OCI-LY3 (cell line): ENCODE measurements around the gene SPOPL.

Experiments
- H2AFZ ChIP-seq: fragments of 200-600, 300-600 bp; shearing (Covaris generic); 2 replicates; pipeline ENCODE4 v1.6.0; 2014; ENCODE audit warnings: antibody characterized with exemption, low read depth, low read length
- H3K27ac ChIP-seq: fragments of 200-600, 300-600 bp; sonication (generic); 2 replicates; pipeline ENCODE4 v1.5.1; 2014; ENCODE audit warnings: mild to moderate bottlenecking, low read length, moderate library complexity, mixed read lengths
- H3K27me3 ChIP-seq: fragments of 200-600, 300-600 bp; sonication (generic); 2 replicates; pipeline ENCODE4 v1.6.1; 2014; ENCODE audit warnings: low read depth, low read length, mixed read lengths
- H3K36me3 ChIP-seq: fragments of 200-600, 300-600 bp; sonication (generic); replicated peaks from 2 replicates; pipeline ENCODE3; 2014; ENCODE audit warnings: low read depth, low read length, mixed read lengths
- H3K4me1 ChIP-seq: fragments of 300-600, 200-600 bp; sonication (generic); 2 replicates; pipeline ENCODE4 v1.6.1; 2014; ENCODE audit warnings: low read length, mixed read lengths
- H3K4me2 ChIP-seq: fragments of 200-600, 300-600 bp; sonication (generic); 2 replicates; pipeline ENCODE4 v1.6.1; 2014; ENCODE audit warnings: low read length, mixed read lengths
- H3K4me3 ChIP-seq: fragments of 300-600, 200-600 bp; sonication (generic); 2 replicates; pipeline ENCODE4 v1.5.1; 2014; ENCODE audit warnings: antibody characterized with exemption, mild to moderate bottlenecking, low read length, moderate library complexity
- H3K79me2 ChIP-seq: fragments of 300-600, 200-600 bp; shearing (Covaris generic); 2 replicates; pipeline ENCODE4 v1.6.1; 2014; ENCODE audit warnings: mild to moderate bottlenecking, low read length, mixed read lengths
- H3K9ac ChIP-seq: fragments of 300-600, 200-600 bp; shearing (Covaris generic); 2 replicates; pipeline ENCODE4 v1.6.0; 2014; ENCODE audit warnings: mild to moderate bottlenecking, low read length, moderate library complexity
- H3K9me3 ChIP-seq: fragments of 200-600, 300-600 bp; shearing (Covaris generic); 2 replicates; pipeline ENCODE4 v1.6.1; 2014; ENCODE audit warnings: low read length, mixed read lengths; ENCODE audit not compliant: insufficient read depth
- H4K20me1 ChIP-seq: fragments of 200-600, 300-600 bp; sonication (generic); 2 replicates; pipeline ENCODE4 v1.6.1; 2016; ENCODE audit warnings: low read length, mixed read lengths; ENCODE audit not compliant: insufficient read depth
- CTCF ChIP-seq: fragments of 200-600, 300-600 bp; sonication (generic); IDR thresholded peaks from 2 replicates; pipeline ENCODE4 v1.5.1; 2014; ENCODE audit warnings: antibody characterized with exemption, low read length, low read depth
- EZH2phosphoT487 ChIP-seq: fragments of 200-600 bp; shearing (Covaris generic); IDR thresholded peaks from 2 replicates; pipeline ENCODE4 v1.6.1; 2018; ENCODE audit warnings: antibody characterized with exemption, mixed run types, low read depth

SPOPL gene

DNA sequence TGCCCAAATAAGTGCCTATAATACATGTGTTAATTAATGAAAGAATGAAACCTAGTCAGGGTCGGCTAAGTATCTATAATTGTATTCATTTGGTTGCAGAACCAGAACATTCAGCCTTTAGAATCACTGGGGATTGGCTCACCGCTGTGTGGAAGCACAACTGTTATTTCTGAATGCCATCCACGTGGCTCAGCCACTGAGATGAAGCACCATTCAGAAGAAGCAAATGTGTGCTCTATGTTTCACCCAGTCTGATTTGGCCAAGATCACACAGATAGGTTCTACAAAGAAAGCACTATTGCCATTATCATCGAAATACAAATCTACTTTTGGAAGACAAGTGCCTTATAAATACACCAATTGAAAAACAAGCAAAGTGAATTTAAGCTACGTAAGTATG is 30.6 kb upstream of the SPOPL start:
- TF ChIP-seq EZH2phosphoT487, result no peak
- TF ChIP-seq CTCF, result no peak
- Histone ChIP-seq H4K20me1 (no peaks in the 10 kb centered on the region; the same call in 1 of the 2 replicates), H3K27me3 (no peaks in the 10 kb centered on the region), H3K36me3 (no peaks in the 10 kb centered on the region), H3K4me1 (peaks cover 20% of the 10 kb centered on the region), H3K79me2 (no peaks in the 10 kb centered on the region), H3K9me3 (no peaks in the 10 kb centered on the region), H3K4me3 (no peak overlapping the region), H3K27ac (no peak overlapping the region), H3K4me2 (no peak overlapping the region), H2AFZ (no peak overlapping the region), H3K9ac (no peak overlapping the region)

GRCh38 chr2:138474100-138474825 is 27.3 kb upstream of the SPOPL start:
- H3K4me1 ChIP-seq, result peaks cover 20% of the 10 kb centered on the region
- H3K27me3 ChIP-seq, result no peaks in the 10 kb centered on the region
- H4K20me1 ChIP-seq, result no peaks in the 10 kb centered on the region; the same call in 1 of the 2 replicates
- H3K27ac ChIP-seq, result no peak overlapping the region
- no peaks in the 10 kb centered on the region for H3K36me3 ChIP-seq
- H3K9me3 ChIP-seq, result no peaks in the 10 kb centered on the region
- H3K79me2 ChIP-seq, result no peaks in the 10 kb centered on the region
- TF ChIP-seq CTCF, result no peak
- no peak for TF ChIP-seq EZH2phosphoT487
- no peak overlapping the region for H2AFZ ChIP-seq
- no peak overlapping the region for H3K4me3 ChIP-seq
- peak overlapping the region; percentile 53 for H3K4me2 ChIP-seq
- no peak overlapping the region for H3K9ac ChIP-seq

GRCh38 chr2:138475277-138475776 is 26.2 kb upstream of the SPOPL start:
- Histone ChIP-seq H2AFZ (no peak overlapping the region), H3K27me3 (no peaks in the 10 kb centered on the region), H3K27ac (no peak overlapping the region), H3K9me3 (no peaks in the 10 kb centered on the region), H3K79me2 (no peaks in the 10 kb centered on the region), H4K20me1 (no peaks in the 10 kb centered on the region; the same call in 1 of the 2 replicates), H3K4me3 (peak overlapping the region; percentile 24; the same call in 1 of the 2 replicates), H3K36me3 (no peaks in the 10 kb centered on the region), H3K9ac (no peak overlapping the region), H3K4me1 (peaks cover 20% of the 10 kb centered on the region), H3K4me2 (peak overlapping the region; percentile 53)
- TF ChIP-seq CTCF (no peak), EZH2phosphoT487 (no peak)

- no peak overlapping the region for H3K4me3 ChIP-seq
- no peak overlapping the region for H3K27ac ChIP-seq
- no peak overlapping the region for H3K9ac ChIP-seq
- H4K20me1 ChIP-seq, result no peaks in the 10 kb centered on the region; the same call in 1 of the 2 replicates
- TF ChIP-seq CTCF, result no peak
- no peak for TF ChIP-seq EZH2phosphoT487
- no peaks in the 10 kb centered on the region for H3K27me3 ChIP-seq
- H3K36me3 ChIP-seq, result no peaks in the 10 kb centered on the region
- peaks cover 20% of the 10 kb centered on the region for H3K4me1 ChIP-seq
- no peaks in the 10 kb centered on the region for H3K79me2 ChIP-seq
- H3K4me2 ChIP-seq, result no peak overlapping the region
- H3K9me3 ChIP-seq, result no peaks in the 10 kb centered on the region
- H2AFZ ChIP-seq, result no peak overlapping the region
Measured at GRCh38 chr2:138476186-138476585, 25.4 kb upstream of the SPOPL start.
